Suprapubic skin (tissue), 4 donors: ENCODE results near the gene IL31.

ENCODE experiments used
- POLR2A ChIP-seq, 2 donors: fragments of 450-650 bp; IDR thresholded peaks; one replicate each; pipeline ENCODE4 v1.6.1; 2017; ENCODE audit warnings: antibody characterized with exemption in 2 of 2, mild to moderate bottlenecking in 2 of 2, moderate library complexity in 2 of 2
- POLR2AphosphoS5 ChIP-seq, 3 donors: sonication (generic); formaldehyde crosslinking; IDR thresholded peaks; one replicate each; pipeline ENCODE4 v1.6.1; 2017; ENCODE audit warnings: antibody characterized with exemption in 3 of 3
- TF ChIP-seq, protein P1 (sequence below), 2 donors: fragments of 200-600 bp in 1 of 2; fragments of 450-650 bp in 1 of 2; sonication (generic) in 1 of 2; IDR thresholded peaks; one replicate each; pipeline ENCODE4 v1.5.1; 2016 to 2019; ENCODE audit warnings: antibody characterized with exemption in 2 of 2, mild to moderate bottlenecking in 1 of 2, moderate library complexity in 1 of 2

DNA sequence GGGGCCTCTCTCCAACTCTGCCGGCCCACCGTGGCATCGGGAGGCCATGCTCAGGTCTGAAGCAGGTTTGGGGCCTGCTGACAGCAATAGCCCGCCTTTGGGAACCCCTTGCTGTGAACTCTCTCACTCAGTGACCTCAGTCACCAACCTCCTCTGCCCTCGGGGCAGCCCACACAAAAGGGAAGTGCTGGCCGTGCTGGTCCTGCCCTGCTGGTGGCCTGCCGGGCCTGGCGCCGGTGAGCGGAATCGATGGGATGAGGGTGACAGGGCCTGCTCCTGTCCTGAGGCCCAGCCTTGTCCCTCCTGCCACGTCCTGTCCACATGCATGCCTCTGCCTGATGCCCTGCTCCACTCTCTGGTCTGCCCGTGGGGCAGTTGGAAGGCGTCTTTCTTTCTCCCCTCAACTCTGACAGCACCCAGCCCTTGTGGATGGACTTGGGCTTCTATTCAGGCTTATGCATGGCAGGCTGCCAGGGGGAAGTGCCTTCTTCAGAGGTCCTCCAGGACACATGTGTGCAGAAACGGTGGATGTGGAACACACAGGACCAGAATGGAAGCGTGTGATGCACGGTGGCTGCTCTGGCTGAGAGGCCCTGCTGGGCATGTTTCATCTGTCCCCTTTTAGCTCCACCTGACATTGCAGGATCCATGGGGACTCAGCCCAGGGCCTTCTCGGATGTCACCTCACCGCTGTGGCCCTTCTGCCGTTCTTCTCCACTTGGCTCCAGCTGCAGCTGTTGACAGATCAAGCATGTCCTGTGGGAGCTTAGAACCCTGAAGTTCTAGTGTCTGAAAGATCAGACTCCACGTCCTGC lies 31.9 kb downstream of the IL31 start:
- TF ChIP-seq, protein P1, sequence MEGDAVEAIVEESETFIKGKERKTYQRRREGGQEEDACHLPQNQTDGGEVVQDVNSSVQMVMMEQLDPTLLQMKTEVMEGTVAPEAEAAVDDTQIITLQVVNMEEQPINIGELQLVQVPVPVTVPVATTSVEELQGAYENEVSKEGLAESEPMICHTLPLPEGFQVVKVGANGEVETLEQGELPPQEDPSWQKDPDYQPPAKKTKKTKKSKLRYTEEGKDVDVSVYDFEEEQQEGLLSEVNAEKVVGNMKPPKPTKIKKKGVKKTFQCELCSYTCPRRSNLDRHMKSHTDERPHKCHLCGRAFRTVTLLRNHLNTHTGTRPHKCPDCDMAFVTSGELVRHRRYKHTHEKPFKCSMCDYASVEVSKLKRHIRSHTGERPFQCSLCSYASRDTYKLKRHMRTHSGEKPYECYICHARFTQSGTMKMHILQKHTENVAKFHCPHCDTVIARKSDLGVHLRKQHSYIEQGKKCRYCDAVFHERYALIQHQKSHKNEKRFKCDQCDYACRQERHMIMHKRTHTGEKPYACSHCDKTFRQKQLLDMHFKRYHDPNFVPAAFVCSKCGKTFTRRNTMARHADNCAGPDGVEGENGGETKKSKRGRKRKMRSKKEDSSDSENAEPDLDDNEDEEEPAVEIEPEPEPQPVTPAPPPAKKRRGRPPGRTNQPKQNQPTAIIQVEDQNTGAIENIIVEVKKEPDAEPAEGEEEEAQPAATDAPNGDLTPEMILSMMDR (IDR thresholded peaks at IDR 0.05) = no peak
- TF ChIP-seq POLR2A (IDR thresholded peaks at IDR 0.05) = no peak
- TF ChIP-seq POLR2AphosphoS5 (IDR thresholded peaks at IDR 0.05) = no peak
